Ishikawa (cell line): ENCODE results near the gene MOB3C.

ENCODE experiments used
- CEBPB ChIP-seq: IDR thresholded peaks from 2 replicates; pipeline ENCODE4 v1.6.1; 2012
- CREB1 ChIP-seq: IDR thresholded peaks from 2 replicates; pipeline ENCODE4 v1.6.1; 2012; ENCODE audit warnings: low read depth
- EGR1 ChIP-seq: IDR thresholded peaks from 2 replicates; pipeline ENCODE4 v1.6.1; 2012
- EP300 ChIP-seq: IDR thresholded peaks from 2 replicates; pipeline ENCODE4 v1.6.1; 2012; ENCODE audit warnings: borderline replicate concordance
- FOXM1 ChIP-seq: IDR thresholded peaks from 2 replicates; pipeline ENCODE4 v1.6.1; 2012; ENCODE audit warnings: low read depth, borderline replicate concordance
- MAX ChIP-seq: IDR thresholded peaks from 2 replicates; pipeline ENCODE4 v1.6.1; 2012
- NFIC ChIP-seq: IDR thresholded peaks from 2 replicates; pipeline ENCODE4 v1.6.1; 2012
- RAD21 ChIP-seq: IDR thresholded peaks from 2 replicates; pipeline ENCODE4 v1.6.1; 2012; ENCODE audit warnings: low read depth
- REST ChIP-seq: IDR thresholded peaks from 2 replicates; pipeline ENCODE4 v1.6.1; 2012; ENCODE audit warnings: low read depth, mild to moderate bottlenecking
- TAF1 ChIP-seq: IDR thresholded peaks from 2 replicates; pipeline ENCODE4 v1.6.1; 2012; ENCODE audit warnings: low read depth, mild to moderate bottlenecking
- TCF12 ChIP-seq: IDR thresholded peaks from 2 replicates; pipeline ENCODE4 v1.6.1; 2012; ENCODE audit warnings: low read depth
- TEAD4 ChIP-seq: IDR thresholded peaks from 2 replicates; pipeline ENCODE4 v1.6.1; 2012
- USF1 ChIP-seq: IDR thresholded peaks from 2 replicates; pipeline ENCODE4 v1.6.1; 2012
- YY1 ChIP-seq: IDR thresholded peaks from 2 replicates; pipeline ENCODE4 v1.6.1; 2012; ENCODE audit warnings: low read depth

GRCh38 chr1:46601257-46602007, 15.2 kb downstream of the MOB3C start:
- TF ChIP-seq EP300: no peak
- TF ChIP-seq MAX: no peak
- no peak for TF ChIP-seq RAD21
- no peak for TF ChIP-seq EGR1
- no peak for TF ChIP-seq REST
- TF ChIP-seq TAF1: no peak
- no peak for TF ChIP-seq TCF12
- TF ChIP-seq CEBPB: no peak
- no peak for TF ChIP-seq NFIC
- TF ChIP-seq TEAD4: no peak
- TF ChIP-seq YY1: no peak
- TF ChIP-seq CREB1: no peak
- TF ChIP-seq FOXM1: no peak
- no peak for TF ChIP-seq USF1
